Activated T-helper 1 cell treated with anti-CD3 and anti-CD28 coated beads, Interleukin-2, amount 50 U/mL, for 16 hours (primary cell): Measurements from ENCODE around the gene COL3A1.

Experiments
- DNase-seq, 2 donors: peaks; one replicate each; pipeline ENCODE4 v3.0.0-alpha.2; 2020; ENCODE audit warnings: low read depth in 1 of 2, low spot score in 1 of 2

Gene COL3A1

GRCh38 chr2:189015359-189015758 lies 41.2 kb downstream of the COL3A1 start:
- DNase-seq, result no peak

- DNase-seq, result no peak
These were observed 42.2 kb downstream of the COL3A1 start for GRCh38 chr2:189016311-189016861.

GRCh38 chr2:189018631-189019030 lies 44.5 kb downstream of the COL3A1 start:
- no peak for DNase-seq

DNA sequence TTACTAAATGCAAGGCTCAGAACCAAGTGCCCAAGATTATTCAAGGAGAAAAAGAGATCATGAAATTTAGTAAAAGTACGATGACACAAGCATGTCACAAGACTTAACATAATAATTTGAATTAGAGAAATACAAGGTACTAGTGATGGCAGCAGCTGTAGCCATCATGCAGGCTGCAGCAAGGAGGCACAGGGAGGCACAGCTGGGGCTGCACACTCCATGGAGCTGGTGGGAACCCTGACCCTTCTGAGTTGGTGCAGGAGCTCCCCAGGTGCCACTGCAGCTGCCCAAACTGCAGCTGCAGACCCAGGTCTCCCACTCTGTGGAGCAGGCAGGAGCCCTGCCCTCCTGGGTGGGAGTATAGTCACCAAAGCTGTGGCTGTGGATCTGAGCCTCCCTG lies 46.0 kb downstream of the COL3A1 start:
- DNase-seq, result no peak

DNA sequence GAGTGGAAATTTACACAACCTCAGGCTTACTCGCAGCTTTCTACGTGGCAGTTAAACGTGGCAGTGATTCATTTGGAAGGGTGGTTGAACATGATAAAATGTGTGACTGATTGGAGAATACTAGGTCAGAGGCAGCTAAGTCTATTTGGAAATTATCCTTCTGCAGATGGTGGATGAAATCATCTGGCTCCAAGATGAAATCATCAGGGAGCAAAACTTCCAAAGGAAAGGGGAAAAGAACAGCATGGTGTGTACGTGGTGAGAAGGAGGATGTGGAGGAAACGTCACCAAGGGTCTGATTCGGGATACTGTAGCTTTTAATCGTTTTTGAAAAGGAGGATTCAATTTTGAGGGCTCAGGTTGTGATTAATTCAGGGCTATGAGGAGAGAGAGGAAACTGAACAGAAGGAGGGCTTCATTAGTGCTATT lies 47.9 kb downstream of the COL3A1 start:
- no peak for DNase-seq

GRCh38 chr2:189022492-189022891 lies 48.3 kb downstream of the COL3A1 start:
- DNase-seq, result no peak

DNA sequence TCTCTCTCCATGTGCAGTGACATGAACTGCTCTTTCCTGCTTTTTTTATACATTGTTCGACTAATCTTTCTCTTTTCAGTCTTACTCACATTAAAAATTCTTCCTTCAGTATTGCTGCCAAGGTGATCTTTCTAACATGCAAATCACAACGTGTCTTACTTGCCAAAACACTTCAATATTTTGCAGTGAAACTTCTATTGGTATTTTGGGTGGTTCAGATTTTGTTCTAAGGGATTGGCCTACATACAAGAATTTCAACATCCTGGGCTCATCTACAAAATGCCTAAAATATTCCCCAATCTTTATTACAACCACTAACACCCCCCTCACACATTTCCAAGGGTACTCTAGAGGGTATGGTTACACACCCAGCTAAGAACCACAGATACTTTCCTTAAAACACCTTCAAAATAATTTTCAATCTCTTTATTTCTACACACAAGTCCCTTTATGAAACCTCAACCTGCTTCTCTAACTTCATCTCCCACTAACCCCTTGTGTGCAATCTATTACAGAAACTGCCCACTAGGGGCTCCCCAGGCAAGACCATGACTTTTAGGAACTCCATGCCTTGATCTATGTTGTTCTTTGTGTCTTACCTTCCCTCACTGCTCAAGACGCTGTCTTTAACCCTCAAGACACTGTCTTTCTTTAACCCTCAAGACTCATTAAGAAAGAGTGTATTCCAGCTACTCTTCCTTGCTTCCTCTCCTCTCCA lies 50.9 kb downstream of the COL3A1 start:
- DNase-seq, result no peak

GRCh38 chr2:189037518-189037917 lies 63.3 kb downstream of the COL3A1 start:
- no peak for DNase-seq

- DNase-seq, result no peak
These were observed 71.7 kb downstream of the COL3A1 start for GRCh38 chr2:189045836-189046235.

DNA sequence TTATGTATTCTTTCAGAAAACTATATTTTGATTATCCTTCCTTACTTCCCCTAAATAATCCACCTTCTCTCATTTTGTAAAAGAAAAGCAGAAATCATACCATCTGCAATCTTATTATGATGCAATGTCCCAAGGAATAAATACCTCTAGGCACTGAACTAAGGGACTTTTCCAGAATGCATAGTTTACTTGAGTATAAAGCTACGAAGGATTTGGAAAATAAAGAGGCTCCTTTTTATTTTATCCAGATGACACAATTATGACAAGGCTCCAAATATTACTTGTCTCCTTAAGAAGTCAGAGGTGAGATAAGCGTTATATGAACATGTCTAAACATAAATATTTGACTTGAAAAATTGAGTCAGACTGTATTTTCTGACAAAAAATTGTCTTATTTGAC lies 72.1 kb downstream of the COL3A1 start:
- DNase-seq, result no peak

DNA sequence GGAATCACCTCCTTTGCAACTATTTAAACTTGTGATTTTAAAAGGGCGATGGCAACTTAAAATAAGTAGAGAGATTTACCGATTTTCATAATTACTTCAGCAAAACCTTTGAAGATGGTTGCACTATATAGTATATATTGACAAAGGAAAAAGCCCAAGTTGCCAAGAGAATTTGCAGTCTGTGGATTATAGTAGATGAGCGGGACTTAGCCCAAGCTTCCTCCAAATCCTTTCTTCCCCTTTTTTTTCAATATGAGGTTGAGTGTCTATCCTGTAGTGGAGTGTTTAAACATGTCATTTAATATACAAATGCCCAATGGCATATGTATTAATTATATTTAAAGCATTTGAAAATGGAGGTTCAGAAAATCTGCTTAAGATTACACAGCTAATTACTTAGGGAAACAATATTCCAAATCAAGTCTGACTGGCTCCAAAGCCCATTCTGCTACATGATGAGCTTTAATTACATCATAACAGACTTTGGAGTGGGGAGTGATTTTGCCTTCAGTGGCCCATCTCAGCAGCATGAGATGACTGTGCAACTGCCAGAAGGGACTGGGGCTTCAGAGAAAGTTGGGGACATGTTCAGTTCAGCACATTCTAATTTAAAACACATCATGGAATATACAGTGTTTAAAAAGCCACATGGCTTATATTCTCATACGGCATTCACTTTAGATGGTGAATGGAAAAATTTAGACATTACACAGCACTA lies 73.2 kb downstream of the COL3A1 start:
- no peak for DNase-seq

- no peak for DNase-seq
These were observed 74.0 kb downstream of the COL3A1 start for GRCh38 chr2:189048189-189048588.

DNA sequence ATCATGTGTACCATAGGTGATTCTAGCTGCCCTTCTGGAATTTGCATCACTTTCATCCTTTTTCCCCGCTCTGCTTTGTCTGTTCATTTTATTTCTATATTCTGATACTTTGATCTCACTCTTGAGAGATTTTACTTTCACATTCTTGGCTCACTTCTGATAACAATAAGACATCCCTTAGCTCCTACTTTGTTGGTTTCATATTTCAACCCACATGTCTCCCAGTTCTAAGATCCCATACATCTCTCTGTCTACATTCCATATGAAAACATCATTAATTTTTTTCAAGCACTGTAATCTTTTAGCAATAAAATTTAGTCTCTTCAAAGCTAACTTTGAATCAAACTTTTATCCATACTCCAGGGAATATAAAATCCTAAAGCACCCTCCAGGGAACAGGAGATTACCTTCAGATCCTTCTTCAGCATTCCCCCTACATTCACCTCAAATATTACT lies 75.6 kb downstream of the COL3A1 start:
- DNase-seq, result no peak

DNA sequence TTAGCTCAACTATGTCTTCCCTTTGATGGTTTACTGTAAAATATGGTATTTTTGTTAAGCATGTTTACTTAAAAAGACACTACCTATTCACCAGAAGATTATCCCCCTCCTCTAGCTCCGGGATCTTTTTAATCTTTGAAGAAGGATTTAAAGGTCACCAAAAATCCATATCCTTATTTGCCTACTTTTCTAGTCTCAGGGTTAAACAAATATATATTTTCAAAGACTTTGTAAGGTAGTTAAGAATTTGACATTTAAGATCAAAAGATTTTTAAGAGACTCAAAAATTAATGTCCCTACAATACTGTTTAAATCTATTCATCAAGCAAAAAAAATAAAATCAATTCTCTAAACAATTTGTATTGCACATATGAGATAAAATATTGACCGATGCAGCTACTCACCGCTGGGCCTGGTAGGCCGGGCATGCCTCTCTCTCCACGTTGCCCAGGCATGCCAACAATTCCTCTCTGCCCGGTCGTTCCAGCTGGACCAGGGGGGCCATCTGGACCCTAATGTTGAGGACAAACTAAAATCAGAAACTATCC lies 76.1 kb downstream of the COL3A1 start:
- no peak for DNase-seq

DNA sequence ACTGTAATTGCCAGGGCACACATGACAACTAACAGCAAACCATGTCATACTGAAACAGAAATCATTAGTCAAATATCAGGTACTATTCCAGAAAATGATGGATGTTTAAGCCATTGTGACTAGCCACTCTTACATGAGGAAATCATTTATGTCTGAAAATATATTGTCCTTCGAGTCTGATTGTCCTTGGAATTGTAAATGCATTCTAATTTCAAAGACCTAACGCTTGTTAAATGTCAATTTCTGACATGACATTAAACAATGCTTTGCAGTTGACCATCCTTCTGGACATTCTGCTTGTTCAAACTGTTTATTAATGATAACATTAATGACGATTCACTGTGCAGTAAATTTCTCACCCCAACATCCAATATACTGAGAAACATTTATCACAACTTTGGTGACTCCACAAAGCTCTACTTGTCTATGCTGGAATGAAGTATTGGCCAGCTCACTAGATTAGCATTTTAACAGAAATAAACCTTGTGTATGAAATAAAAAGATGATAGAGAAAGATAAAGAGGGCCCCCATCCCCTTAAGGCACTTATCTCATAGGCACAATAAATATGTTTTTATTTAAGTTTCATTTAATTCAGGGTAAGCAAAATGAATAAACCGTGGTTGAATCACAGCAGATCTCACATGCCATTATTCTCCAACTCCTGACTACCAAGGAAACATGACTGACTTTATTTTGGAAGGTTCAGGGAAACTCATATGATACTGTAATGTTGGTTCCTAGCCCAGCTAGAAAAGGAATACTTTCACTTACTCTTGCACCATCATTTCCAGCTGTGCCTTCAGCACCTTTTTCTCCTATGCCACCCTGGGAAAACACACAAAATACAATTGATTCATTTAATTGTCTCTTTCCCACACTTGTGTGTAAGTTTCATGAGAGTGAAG lies 82.3 kb downstream of the COL3A1 start:
- DNase-seq, result no peak

- DNase-seq, result no peak
These were observed 83.1 kb downstream of the COL3A1 start for GRCh38 chr2:189057316-189057715.

DNA sequence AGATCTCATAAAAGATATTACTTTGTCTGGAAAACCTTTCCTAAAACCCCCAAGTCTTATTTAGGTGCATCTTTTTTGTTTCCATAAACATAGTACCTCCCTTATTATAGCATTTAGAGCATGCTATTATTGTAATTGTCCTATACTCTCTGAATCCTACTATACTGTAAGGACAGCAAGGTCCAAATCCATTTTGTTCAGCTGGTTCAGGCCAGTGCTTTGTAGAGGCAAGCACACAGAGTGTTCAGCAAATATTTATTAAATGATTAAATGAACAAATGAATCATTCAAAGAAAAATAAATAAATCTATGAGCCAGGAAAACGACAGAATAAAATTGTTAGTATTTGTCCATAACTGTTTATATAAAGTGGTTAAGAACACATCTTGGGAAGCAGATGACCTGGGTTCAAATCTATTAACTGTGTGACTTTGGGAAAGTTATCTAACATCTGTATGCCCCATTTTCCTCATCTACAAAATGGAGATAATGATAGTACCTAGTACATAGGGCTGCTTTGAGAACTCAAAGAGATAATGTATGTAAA lies 86.0 kb downstream of the COL3A1 start:
- DNase-seq, result no peak
